Heart left ventricle (tissue), 16 donors: ENCODE measurements around the gene SLC47A1. TPM values are rescaled to one million over a fixed set of nuclear protein-coding genes. Genes with fewer than 3 reads are reported as not detected.
"Not testable (repeated sequence)": the region's sequence is repeated elsewhere in the genome, so short reads cannot be mapped to it uniquely, and the experiment has no call there.

Experiments used
- ATAC-seq, 4 donors: fragments of 200-7000 bp; cut with Tn5 transposase; one replicate each; pipeline ENCODE4 v1.9.1; 2020 to 2022; ENCODE audit warnings: moderate library complexity in 4 of 4, mild to moderate bottlenecking in 3 of 4, moderate number of reproducible peaks in 1 of 4
- DNase-seq, 5 donors: peaks; one replicate each; pipeline ENCODE4 v3.0.0-alpha.2; 2020
- H3K27ac ChIP-seq, 12 donors: fragments of 200-600 bp; sonication (generic) in 4 of 12; one replicate each; pipeline versions ENCODE4 v1.5.0 to v1.8.0; 2016 to 2022; ENCODE audit warnings: mild to moderate bottlenecking in 2 of 12
- H3K27me3 ChIP-seq, 9 donors: fragments of 200-600 bp; sonication (generic) in 2 of 9; one replicate each; pipeline versions ENCODE4 v1.5.1 to v1.8.0; 2016 to 2022; ENCODE audit warnings: mild to moderate bottlenecking in 3 of 9
- H3K36me3 ChIP-seq, 9 donors: fragments of 200-600 bp; sonication (generic) in 2 of 9; one replicate each; pipeline versions ENCODE4 v1.5.0 to v1.8.0; 2018 to 2022; ENCODE audit warnings: mild to moderate bottlenecking in 2 of 9
- H3K4me1 ChIP-seq, 12 donors: fragments of 200-600 bp; sonication (generic) in 4 of 12; one replicate each; pipeline versions ENCODE4 v1.5.0 to v1.8.0; 2016 to 2022; ENCODE audit warnings: mild to moderate bottlenecking in 3 of 12
- H3K4me3 ChIP-seq, 12 donors: fragments of 200-600 bp; sonication (generic) in 4 of 12; one replicate each; pipeline versions ENCODE4 v1.5.0 to v1.8.0; 2017 to 2022; ENCODE audit warnings: mild to moderate bottlenecking in 9 of 12, moderate library complexity in 4 of 12
- H3K9me3 ChIP-seq, 12 donors: fragments of 200-600 bp; sonication (generic) in 4 of 12; one replicate each; pipeline versions ENCODE4 v1.5.0 to v1.8.0; 2016 to 2022; ENCODE audit warnings: mild to moderate bottlenecking in 1 of 12
- CTCF ChIP-seq, 12 donors: fragments of 200-600 bp; sonication (generic) in 4 of 12; IDR thresholded peaks; one replicate each; pipeline versions ENCODE4 v1.5.0 to v1.8.0; 2018 to 2022; ENCODE audit warnings: antibody characterized with exemption in 12 of 12, mild to moderate bottlenecking in 5 of 12
- POLR2A ChIP-seq, 2 donors: fragments of 450-650 bp; IDR thresholded peaks; one replicate each; pipeline ENCODE4 v1.6.1; 2017; ENCODE audit warnings: antibody characterized with exemption in 2 of 2, mild to moderate bottlenecking in 2 of 2, moderate library complexity in 2 of 2
- WGBS, 4 donors: extraction: QIAGEN DNeasy Blood & Tissue Kit in 2 of 4; methylation state at CpG; one replicate each; pipeline versions ENCODE4 v1.1.5 to v1.1.7; 2013 to 2018; 5-methylcytosine and 5-hydroxymethylcytosine counted together
- intact Hi-C, 10 donors: fragments of 100-400 bp; cut with DNase I; formaldehyde crosslinking; loops; one replicate each; pipeline versions ENCODE4 v1.11.1 to v1.14.2; 2022
- polyA plus RNA-seq, 2 donors: library from polyadenylated mRNA; stranded (reverse); fragments of 200-250 nt; gene quantifications; one replicate each; pipeline ENCODE4 v1.2.3, GENCODE V29; 2013
- total RNA-seq, 9 donors: library from RNA; depleted of rRNA in 2 of 9; stranded (reverse); fragments of >200 nt in 2 of 9; fragmentation: NEBNext Ultra II Directional in 3 of 9; extraction: Animal tissue kit (Norgen Biotek cat#: 25700) in 3 of 9; gene quantifications; one replicate each; pipeline versions ENCODE4 v1.1.0 to v1.2.4, GENCODE V29; 2016 to 2023
- donor health status: ischemic (EF 13 %, LVEDD 7.1; RV severe dilation, severe dysfunction).
- donor health status: healthy with polysubstance abuse.
- donor health status: DM: no; HTN: yes; CAD: no.
- donor health status: DM: no; HTN: no; CAD: no.
- donor health status: ischemic (EF 25% LVEDD 6.9; RV normal size, moderate dysfunction).
- donor health status: ischemic (EF 25% LVEDD 5.7; RV mildly dilated, moderate dysfunction).
- donor health status: healthy.
- donor health status: DM: yes; HTN: yes; CAD: no.
- donor health status: ischemic (EF 35%, LVEDD 5.7; RV mildly dilated, moderate dysfunction).
- donor health status: nonischemic (EF 11% LVEDD 7.7; RV severe dilation, severe dysfunction).
- donor health status: DM: yes; HTN: yes; CAD: no.
- donor health status: PGD.
- donor health status: ischemic (EF 29% LVEDD 5.4; RV normal size, mild dysfunction).
- donor health status: nonischemic (EF 23%, LVEDD 6.1; RV moderate dilation, normal function).

The SLC47A1 gene
- total and polyA plus RNA-seq, 11 donors, result 1.8 to 25.5 (median 10.2) TPM

- DNase-seq (no peak), ATAC-seq (no peak)
- H3K27me3 ChIP-seq, result no peaks in the 10 kb centered on the region
- no peaks in the 10 kb centered on the region for H3K9me3 ChIP-seq
- no peaks in the 10 kb centered on the region for H3K4me1 ChIP-seq
- intact Hi-C loops, result no loop called here
- no peak overlapping the region for H3K4me3 ChIP-seq
- no peak overlapping the region for H3K27ac ChIP-seq
- TF ChIP-seq CTCF (IDR thresholded peaks at IDR 0.05), result no peak
- H3K36me3 ChIP-seq, result no peaks in the 10 kb centered on the region
Observed at GRCh38 chr17:19497624-19498023, 36.0 kb upstream of the SLC47A1 start.

- Histone ChIP-seq H3K36me3 (no peaks in the 10 kb centered on the region), H3K9me3 (no peaks in the 10 kb centered on the region), H3K27me3 (no peaks in the 10 kb centered on the region), H3K27ac (no peak overlapping the region), H3K4me1 (no peaks in the 10 kb centered on the region), H3K4me3 (no peak overlapping the region)
- ATAC-seq, result peak in 1 of 4 donors; percentile 29
- no peak for TF ChIP-seq CTCF (IDR thresholded peaks at IDR 0.05)
- TF ChIP-seq POLR2A (IDR thresholded peaks at IDR 0.05), result no peak
- WGBS, 4 donors, result 48 to 65% (median 59%) methylated on average over 2 of the region's 2 CpGs
- intact Hi-C loops, result no loop called here
- no peak for DNase-seq
Observed at GRCh38 chr17:19501219-19501618, 32.4 kb upstream of the SLC47A1 start.

- no peak for ATAC-seq
- Histone ChIP-seq H3K36me3 (no peaks in the 10 kb centered on the region), H3K4me1 (peaks cover 0 to 7% (median 0%) of the 10 kb centered on the region in 12 donors), H3K9me3 (no peaks in the 10 kb centered on the region), H3K4me3 (no peak overlapping the region), H3K27ac (no peak overlapping the region), H3K27me3 (no peaks in the 10 kb centered on the region)
- TF ChIP-seq CTCF (IDR thresholded peaks at IDR 0.05) (no peak), POLR2A (IDR thresholded peaks at IDR 0.05) (no peak)
- 81 to 84% (median 83%) methylated on average over 9 of the region's 9 CpGs for WGBS, 4 donors
- intact Hi-C loops, result no loop called here
- DNase-seq, result no peak
Observed at GRCh38 chr17:19502517-19502916, 31.1 kb upstream of the SLC47A1 start.

- H3K4me3 ChIP-seq, H3K36me3 ChIP-seq, H3K9me3 ChIP-seq, intact Hi-C loops, H3K27me3 ChIP-seq, H3K27ac ChIP-seq, DNase-seq, ATAC-seq: not testable (repeated sequence)
- peaks cover 0 to 13% (median 0%) of the 10 kb centered on the region in 12 donors for H3K4me1 ChIP-seq
- 61 to 84% (median 79%) methylated on average over 2 to 3 of the region's 4 CpGs for whole genome bisulfite sequencing, 4 donors
Observed at GRCh38 chr17:19505561-19505960, 28.1 kb upstream of the SLC47A1 start.
